EL (cell line): Measurements from ENCODE around the gene CARD11.
A peak's percentile ranks its signal among the peaks of the same experiment; 100 is the strongest.

ENCODE experiments used
- DNase-seq: peaks from one replicate; pipeline ENCODE4 v3.0.0-alpha.2; 2016

Gene CARD11

GRCh38 chr7:2894118-2894940 is 149.3 kb downstream of the CARD11 start:
- DNase-seq: no peak

- no peak for DNase-seq
These were observed 150.2 kb downstream of the CARD11 start for GRCh38 chr7:2893411-2893861.

GRCh38 chr7:2892549-2892948 is 151.1 kb downstream of the CARD11 start:
- no peak for DNase-seq

GRCh38 chr7:2887816-2888215 is 155.9 kb downstream of the CARD11 start:
- no peak for DNase-seq

GRCh38 chr7:2886900-2887299 is 156.8 kb downstream of the CARD11 start:
- DNase-seq: peak; percentile 44

GRCh38 chr7:2886391-2886790 is 157.3 kb downstream of the CARD11 start:
- DNase-seq: no peak

- no peak for DNase-seq
These were observed 159.5 kb downstream of the CARD11 start for GRCh38 chr7:2884161-2884560.

- DNase-seq: no peak
These were observed 160.6 kb downstream of the CARD11 start for GRCh38 chr7:2883101-2883500.

GRCh38 chr7:2882111-2882510 is 161.6 kb downstream of the CARD11 start:
- no peak for DNase-seq

GRCh38 chr7:2880874-2881533 is 162.7 kb downstream of the CARD11 start:
- DNase-seq: no peak

GRCh38 chr7:2880051-2880450 is 163.6 kb downstream of the CARD11 start:
- no peak for DNase-seq

- no peak for DNase-seq
These were observed 164.3 kb downstream of the CARD11 start for GRCh38 chr7:2879354-2879753.

- no peak for DNase-seq
These were observed 165.4 kb downstream of the CARD11 start for GRCh38 chr7:2878306-2878705.

GRCh38 chr7:2876031-2876731 is 167.5 kb downstream of the CARD11 start:
- peak; percentile 46 for DNase-seq

GRCh38 chr7:2873686-2874551 is 169.7 kb downstream of the CARD11 start:
- DNase-seq: peak; percentile 96

- no peak for DNase-seq
These were observed 170.5 kb downstream of the CARD11 start for GRCh38 chr7:2873146-2873545.

GRCh38 chr7:2872296-2872874 is 171.3 kb downstream of the CARD11 start:
- DNase-seq: no peak

- peak; percentile 43 for DNase-seq
These were observed 173.2 kb downstream of the CARD11 start for GRCh38 chr7:2870471-2870931.

GRCh38 chr7:2869981-2870380 is 173.7 kb downstream of the CARD11 start:
- no peak for DNase-seq

GRCh38 chr7:2866601-2867000 is 177.1 kb downstream of the CARD11 start:
- no peak for DNase-seq

GRCh38 chr7:2864999-2865670 is 178.5 kb downstream of the CARD11 start:
- peak; percentile 73 for DNase-seq
